ENCODE data around the gene PDZRN3.
"Not testable (repeated sequence)": the region's sequence is repeated elsewhere in the genome, so short reads cannot be mapped to it uniquely, and the experiment has no call there.

PDZRN3 gene

DNA sequence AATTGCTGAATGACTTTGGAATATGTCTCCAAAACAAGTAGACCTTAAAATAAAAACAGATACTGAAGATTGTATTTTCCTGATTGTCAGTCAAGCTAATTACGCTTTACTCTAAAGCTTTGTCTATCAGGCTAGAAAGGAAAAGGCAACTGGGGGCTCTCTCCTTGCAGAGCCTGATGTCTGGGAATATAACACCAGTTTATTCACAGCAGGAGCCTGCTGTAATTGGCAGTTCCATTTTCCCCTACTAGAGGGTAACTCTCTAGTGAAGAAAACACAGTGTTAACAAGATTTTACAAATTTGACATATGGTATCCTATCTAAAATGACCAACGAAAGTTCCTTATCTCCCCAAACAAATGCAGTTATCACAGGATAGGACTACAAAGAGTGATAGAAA, 158.8 kb downstream of the PDZRN3 start:
- no peak for DNase-seq (ENCODE audit: low read depth in 1 of 2, low spot score in 1 of 2)

DNA sequence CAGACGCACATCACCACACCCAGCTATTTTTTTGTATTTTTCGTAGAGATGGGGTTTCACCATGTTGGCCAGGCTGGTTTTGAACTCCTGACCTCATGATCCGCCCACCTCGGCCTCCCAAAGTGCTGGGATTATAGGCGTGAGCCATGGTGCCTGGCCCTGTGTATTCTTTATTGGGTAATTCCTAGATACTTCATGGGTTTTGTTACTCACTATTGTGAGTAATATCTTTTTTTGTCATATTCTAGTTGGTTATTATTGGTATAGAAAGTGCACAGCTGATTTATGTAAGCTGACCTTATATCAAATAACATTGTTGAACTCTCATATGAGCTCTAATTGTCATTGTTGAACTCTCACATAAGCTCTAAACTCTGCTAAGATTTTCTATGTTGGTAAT, 160.6 kb downstream of the PDZRN3 start:
- not testable (repeated sequence) for DNase-seq (ENCODE audit: low read depth in 1 of 2, low spot score in 1 of 2)

DNA sequence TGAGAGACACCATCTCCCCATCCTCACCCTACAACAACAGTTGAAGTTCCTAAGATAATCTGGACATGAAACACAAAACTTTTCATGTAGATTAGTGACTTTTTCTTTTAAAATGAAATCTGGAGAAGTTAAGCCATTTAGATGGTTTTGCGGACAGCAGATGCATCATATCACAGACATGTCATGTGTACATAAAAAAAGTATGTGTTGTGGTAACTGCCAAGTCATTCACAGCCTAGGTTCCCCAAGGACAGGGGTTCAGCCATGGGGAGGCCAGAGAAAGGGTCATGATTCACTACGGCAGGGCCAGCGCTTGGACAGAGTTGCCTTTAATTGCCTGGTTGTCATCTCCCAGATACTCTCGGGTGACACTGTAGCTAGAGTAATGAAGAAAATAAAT, 163.2 kb downstream of the PDZRN3 start:
- no peak for DNase-seq (ENCODE audit: low read depth in 1 of 2, low spot score in 1 of 2)

DNA sequence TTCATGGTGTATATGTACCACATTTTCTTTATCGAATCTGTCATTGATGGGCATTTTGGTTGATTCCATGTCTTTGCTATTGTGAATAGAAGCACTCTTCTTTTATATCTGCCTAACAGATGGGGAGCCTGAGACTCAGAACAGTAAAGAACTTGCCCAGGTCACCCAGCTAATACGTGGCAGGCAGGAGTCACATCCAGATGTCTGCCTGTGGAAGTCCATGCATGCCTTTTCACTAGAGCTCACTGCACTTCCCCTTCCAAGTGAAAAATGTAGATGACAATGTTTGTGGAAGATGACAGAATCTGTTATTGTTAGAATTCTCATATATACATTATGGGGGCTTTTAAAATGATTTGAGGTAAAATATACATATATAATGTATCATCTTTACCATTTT, 165.0 kb downstream of the PDZRN3 start:
- DNase-seq (ENCODE audit: low read depth in 1 of 2, low spot score in 1 of 2) = no peak

DNA sequence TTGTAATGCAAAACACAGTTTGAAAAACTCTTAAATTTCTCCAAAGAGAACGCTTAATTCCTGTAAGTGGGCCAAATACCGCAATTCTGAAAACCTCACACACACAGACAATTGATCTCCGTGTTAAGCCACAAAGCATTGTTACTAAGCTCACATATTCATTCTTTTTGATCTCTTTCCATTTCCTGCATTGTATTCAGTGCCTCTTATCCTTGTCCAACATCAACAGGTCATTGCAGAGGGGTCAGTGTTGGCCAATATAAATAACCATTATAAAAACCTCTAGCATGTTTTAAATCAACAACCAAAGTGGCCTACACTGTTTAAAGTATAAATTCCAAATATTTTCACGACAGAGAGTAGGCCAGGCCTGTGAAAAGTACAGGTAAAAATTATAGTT, 171.1 kb downstream of the PDZRN3 start:
- no peak for DNase-seq (ENCODE audit: low read depth in 1 of 2, low spot score in 1 of 2)

DNA sequence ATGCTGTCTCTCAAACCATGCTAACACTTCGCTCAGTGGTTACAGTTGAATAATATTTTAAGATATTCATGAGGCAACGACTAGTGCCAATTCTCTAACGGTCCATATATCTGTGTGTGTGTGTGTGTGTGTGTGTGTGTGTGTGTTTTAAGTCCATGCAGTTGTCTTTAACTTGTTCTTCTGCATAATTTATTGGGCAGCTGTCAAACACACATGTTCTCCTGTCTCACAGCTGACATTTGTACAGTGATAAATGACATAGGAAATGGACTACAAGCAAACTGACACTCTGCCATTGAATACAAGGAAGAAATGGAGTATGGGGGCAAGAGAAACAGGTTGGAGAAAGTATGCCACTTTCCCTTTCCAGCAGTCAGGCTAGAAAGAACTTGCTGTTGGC, 172.0 kb downstream of the PDZRN3 start:
- no peak for DNase-seq (ENCODE audit: low read depth in 1 of 2, low spot score in 1 of 2)

DNA sequence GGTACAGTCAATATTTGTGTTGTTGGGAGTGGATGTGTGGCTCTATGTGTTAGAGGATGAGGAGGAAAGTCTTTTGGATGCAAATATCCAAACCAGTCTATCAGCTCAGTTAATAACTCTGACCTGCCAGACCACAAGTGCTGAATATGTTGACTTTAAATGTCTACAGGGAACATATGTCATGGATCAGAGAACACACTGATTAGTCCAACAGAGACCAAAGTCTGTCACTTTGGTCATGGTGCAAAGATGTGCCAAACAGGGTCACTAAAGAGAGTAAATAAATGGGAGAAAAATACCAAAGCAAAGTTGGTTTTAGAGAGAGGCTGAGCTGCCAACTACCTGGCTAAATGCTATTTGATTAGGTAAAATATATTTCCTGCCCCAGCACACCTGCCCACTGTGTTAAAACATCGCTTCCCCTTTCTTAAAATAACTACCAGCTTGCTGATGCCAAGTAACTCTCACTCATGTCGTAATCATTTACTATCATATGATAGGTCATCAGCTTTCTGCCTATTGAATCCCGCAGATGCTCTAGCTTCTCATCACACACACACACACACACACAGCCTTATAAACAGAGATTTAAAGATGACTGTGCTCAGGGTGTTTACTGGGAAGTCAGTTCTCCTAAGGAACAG, 173.3 kb downstream of the PDZRN3 start:
- no peak for DNase-seq (ENCODE audit: low read depth in 1 of 2, low spot score in 1 of 2)

DNA sequence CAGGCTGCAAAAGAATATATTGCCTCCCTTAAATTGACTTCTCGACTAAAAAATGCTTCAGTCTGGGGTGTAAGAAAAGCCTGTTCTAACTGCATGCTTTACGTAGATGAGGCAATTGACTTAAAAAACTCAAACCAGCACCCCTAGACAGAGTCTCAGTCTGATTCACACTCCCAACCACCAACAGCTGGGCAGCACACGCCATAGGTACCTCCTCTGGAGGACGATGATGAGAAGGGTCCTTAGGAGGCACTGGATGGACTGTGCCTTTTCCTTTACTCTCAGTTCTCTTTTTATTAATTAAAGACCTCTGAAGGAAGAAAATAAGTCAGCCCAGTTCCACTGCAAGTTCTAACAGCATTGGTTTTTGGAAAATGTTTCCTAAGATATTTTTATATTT, 175.0 kb downstream of the PDZRN3 start:
- no peak for DNase-seq (ENCODE audit: low read depth in 1 of 2, low spot score in 1 of 2)

DNA sequence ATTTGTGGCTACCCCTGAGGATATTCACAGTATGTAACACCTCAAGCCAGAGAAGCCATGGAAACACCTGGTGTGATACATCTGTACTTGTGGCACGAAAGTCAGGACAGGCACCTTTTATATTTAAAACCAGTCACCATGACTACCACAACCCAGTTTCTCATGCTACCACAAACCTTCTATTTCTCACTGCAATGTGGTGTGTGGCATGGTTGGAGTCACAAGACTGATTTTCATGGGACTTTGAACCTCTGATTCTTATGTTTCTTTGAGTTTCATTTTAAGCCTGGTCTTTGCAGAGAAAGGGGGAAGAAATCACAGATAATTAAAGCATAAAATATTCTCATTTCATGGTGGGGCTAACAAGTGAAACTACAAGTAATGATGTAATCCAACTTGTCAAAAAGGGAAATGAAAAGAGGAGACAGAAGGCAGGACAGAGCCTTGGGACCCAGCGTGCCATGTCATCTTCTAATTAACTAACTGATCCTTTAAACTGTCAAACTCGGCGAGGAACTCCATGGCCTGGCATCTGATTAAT, 175.9 kb downstream of the PDZRN3 start:
- DNase-seq (ENCODE audit: low read depth in 1 of 2, low spot score in 1 of 2) = no peak

DNA sequence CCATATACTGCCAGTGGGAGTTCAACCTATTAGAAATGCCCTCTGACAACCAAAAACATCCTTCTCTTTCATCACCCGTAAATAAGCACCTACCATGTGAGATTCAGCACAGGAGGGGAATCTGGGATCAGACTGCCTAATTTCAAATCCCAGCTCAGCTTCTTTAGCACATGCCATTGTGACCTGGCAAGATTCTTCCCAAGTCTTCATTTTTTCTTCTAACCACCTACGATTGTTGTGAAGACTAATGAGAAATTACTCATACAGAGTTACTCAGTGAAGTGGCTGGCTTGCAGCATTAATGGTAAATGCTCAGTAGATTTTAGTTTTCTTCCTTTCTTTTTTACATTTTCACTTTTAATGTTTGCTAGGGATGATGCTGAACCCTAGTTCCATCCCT, 176.7 kb downstream of the PDZRN3 start:
- no peak for DNase-seq (ENCODE audit: low read depth in 1 of 2, low spot score in 1 of 2)

DNA sequence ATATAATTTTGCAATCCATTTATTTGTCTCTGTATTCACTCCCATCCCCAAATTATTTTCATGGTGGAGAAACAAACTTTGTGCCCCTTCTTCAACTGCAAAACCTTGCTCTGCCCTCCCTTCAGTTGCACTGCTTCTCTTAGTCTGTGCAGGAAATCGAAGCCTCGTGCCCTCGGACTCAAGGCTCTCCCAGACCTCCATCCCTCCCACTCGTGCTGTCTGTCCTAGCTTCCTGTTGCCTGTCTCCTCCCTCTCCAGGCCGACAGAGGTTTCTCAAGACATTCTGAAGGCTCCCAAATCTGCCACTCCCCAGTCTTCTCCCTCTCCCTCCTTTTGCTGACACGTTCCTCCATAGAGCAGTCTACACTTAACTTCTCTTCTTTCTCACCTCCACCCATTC, 177.6 kb downstream of the PDZRN3 start:
- no peak for DNase-seq (ENCODE audit: low read depth in 1 of 2, low spot score in 1 of 2)

DNA sequence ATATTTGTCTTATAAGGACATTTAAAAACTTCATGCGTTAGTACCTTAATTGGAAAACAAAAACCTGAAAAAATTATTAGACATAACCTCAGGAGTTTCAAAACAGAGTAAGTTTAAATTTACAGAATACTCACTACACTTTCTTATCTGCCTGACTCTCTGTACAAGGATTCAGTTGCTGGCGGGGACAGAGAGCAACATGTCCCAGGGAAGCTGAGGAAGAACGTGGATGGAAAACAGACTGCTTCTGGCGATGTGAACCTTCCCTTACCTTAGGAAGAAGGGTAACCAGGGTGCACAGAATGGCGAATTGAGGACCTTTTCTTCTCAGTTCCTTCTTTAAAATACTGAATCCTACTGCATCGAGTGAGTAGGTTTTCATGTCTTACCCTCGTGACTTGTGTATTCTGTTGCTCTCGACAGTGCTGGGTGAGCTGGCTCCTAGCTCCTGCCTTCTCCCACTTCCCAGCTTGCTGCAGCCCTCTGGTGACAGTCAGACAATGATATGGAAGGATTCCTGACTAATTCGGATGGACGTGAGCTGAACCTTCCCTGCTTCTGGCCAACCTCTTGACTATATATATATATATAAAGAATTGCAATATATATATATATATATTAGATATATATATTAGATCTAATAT, 178.2 kb downstream of the PDZRN3 start:
- no peak for DNase-seq (ENCODE audit: low read depth in 1 of 2, low spot score in 1 of 2)

DNA sequence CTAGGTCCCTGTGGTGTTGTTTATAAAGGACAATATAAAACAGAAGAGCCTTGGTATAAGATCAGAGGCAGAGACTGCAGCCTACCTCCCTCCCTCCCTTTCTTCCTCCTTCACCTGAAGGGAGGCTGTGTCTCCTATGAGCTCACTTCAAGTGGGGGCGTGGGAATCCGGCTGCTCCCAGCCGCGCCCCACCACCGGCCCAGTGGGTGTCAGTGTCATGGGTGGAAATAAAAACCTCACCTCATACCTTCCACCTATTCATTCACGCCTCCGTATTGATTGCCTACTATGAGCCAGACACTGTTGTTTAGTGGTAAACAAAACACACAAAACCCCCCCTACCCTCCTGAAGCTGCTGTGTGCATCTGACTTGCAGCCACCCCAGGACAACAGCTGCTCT, 181.9 kb downstream of the PDZRN3 start:
- DNase-seq (ENCODE audit: low read depth in 1 of 2, low spot score in 1 of 2) = no peak

DNA sequence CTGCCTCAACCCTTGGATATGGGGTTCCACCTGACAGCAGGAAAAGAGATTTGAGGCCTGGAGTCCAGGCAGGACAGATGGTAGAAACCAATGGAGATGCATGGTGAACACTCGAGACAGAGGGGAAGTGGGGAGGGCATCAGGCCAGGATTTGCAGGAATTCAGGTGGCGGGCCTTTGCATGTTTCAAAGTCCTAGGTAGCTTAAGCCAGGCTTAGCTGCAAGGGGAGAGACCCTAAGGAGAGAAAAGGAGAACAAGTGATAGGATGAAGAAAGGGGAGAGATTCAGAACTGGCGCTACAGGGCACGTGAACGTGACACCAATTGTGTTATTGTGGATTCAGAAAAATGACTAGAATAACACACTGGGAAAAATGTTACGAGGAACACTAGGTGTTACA, 182.6 kb downstream of the PDZRN3 start:
- no peak for DNase-seq (ENCODE audit: low read depth in 1 of 2, low spot score in 1 of 2)

DNA sequence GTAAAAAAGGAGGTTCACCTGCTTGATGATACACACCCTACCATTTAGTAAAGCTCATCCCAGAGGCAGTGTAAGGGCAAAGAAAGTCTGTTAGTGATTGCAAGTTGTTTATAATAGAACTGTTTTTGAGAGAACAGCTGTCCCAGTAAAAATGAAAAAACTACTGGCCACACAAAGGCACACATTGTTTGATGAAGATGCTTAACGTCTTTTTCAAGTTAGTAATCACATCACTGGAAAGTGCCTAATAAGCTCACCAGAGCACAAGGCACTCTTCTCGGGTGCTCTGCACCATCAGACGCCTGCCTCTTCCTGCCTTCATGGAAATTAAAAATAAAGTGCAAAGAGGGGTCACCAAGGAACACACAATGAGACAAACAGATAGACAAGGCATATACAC, 186.9 kb downstream of the PDZRN3 start:
- no peak for DNase-seq (ENCODE audit: low read depth in 1 of 2, low spot score in 1 of 2)

DNA sequence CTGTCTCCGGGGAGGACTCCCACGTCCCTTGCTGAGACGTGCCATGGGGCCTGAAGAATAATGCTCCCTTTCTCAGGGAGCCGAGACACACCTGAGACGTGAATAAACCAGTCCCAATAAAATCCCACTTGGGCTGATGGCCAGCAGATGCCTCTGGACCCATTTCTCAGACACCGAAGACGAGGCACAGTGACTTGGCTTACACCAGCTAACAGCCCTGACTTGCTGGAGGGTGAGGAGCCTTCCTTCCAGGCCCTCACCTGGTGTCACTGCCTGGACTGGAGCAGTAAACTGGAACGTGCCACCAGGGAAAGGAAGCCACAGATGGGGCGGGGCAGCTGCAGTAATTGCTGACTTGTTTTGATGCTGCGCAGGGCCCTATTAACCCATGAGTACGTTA, 189.7 kb downstream of the PDZRN3 start:
- DNase-seq (ENCODE audit: low read depth in 1 of 2, low spot score in 1 of 2) = no peak

DNA sequence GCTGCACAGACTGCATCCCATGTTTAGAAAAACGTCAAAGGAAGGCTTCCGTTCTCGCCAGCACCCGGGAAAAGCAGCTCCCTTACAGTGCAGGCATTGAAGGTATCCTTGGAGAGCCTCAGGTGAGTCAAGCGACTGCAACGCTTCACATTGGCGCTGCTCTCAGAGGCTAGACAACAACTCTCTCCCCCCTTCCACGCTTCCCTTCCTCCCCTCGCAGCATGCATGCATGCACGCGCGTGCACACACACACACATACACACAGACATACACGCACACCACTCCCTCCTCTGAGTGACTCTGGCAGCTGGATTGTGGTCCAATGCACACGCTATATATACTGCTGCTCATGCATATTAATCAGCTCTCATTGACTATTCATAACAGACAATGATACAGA, 191.1 kb downstream of the PDZRN3 start:
- no peak for DNase-seq (ENCODE audit: low read depth in 1 of 2, low spot score in 1 of 2)

DNA sequence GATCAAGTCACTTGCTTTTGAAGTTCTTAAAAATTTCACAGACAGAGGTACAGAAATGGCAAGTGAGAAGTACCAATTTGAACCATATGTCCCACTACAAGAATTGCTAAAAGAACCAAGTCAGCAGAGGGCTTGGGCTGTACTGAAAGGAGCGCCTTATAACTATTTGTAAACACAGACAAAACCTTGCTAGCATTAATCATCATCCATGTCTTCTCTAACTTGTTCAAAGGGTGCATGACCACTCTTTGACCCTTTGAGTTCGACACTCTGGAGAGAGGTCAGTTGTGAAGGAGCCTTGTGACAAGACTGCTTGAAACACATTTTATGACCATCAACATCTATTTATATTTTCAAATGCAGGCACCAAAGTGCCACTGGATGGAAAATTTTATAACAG, 191.7 kb downstream of the PDZRN3 start:
- no peak for DNase-seq (ENCODE audit: low read depth in 1 of 2, low spot score in 1 of 2)

DNA sequence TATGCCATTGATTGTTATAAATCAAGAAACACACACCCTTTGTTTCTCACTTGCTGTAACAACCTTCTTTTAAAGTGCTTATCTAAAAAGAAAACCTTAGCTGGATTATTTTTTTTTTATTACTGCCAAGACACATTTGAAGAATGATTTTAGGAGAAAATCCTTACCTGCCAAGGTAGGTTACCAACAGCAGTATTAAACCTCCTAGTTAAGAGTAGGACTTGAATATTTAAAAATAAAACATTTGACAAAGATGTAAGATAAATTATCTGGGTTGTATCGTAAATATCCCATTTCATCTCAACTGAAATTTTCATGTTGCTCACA, 192.1 kb downstream of the PDZRN3 start:
- DNase-seq (ENCODE audit: low read depth in 1 of 2, low spot score in 1 of 2) = no peak

DNA sequence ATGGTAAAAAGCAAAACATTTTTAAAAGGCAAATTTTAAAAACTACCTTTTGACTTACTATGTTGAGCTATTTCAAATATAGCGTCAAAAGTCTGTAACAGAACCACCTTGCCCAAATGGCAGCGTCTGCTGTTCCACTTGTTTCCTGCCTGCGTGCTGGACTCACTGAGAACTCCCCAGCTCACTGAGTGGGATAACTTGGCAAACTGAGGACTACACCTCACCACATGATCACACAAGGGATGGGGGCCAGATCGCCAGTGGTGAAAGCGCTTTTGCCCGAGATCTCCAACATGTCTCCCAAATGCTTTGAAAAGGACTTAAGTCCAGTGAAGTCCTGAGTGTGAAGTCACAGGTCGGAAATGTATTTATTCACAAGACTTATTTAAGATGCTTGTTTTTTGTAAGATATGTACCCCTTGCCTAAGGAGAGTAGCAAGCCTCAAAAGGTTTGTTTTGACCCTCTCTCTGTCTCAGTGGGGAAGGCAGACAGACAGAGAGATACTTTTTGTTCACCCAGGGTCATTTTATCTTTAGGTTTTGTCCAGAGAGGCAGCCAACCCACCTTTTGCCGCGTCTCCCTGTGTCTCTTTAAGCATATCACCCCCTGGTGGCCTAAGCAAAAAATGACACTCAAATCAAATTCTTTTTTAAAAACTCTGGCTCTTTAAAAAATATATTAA, 192.6 kb downstream of the PDZRN3 start:
- DNase-seq (ENCODE audit: low read depth in 1 of 2, low spot score in 1 of 2) = no peak

DNA sequence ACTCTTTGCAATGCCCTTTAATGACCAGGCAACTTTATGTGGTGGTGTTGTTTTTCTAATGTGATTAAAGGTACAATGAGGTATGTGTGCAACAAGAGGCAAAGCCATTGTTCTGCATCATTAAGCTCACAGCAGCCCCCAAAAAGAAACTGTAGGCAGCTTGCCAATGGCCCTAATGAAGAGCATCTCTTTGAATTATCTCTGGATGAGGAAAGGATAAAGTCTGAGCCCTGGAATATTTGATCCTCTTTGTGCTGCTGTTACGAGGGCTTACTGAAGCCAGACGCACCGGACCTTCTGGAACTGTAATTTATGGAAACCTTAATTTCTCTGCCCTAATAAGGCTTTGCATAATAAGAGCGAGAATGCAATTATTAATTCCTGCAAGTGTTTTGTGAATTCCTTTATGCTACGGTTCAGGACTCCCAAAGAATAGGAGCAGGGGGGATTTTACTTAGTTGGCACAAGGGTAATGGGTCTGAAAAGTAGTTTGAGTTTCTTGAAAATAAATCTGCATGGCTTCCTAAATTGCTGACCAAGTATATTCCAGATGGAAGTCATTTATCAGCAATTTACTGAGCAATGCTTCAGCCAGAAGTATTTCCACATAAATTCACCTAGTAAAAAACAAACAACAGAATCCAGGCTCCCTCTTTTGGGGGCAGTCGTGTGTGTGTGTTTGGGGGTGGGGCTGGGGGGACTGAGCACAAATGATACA, 193.4 kb downstream of the PDZRN3 start:
- no peak for DNase-seq (ENCODE audit: low read depth in 1 of 2, low spot score in 1 of 2)
